ENCODE measurements around the gene PROK1.
"Not testable (repeated sequence)": the region's sequence is repeated elsewhere in the genome, so short reads cannot be mapped to it uniquely, and the experiment has no call there.

Gene PROK1

DNA sequence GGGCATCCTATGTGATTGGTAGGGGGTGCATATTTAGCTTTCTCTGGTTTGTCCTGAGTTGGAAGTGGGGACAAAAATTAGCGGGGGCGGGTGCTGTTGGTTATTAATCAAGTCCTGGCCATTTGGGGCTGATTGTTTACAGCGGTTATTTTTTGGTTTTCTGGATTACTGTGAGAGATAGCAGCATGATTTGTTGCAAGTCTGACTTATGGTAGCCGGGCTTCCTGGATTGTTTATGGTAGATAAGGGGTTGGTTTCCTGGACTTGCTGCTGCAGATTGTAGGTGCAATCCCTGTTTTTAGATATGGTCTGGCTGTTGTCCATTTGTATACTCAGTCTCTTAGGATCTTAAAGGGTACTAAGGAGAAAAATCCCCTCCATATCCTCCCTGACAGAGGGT, 12.1 kb upstream of the PROK1 start:
- Mint-ChIP-seq H3K27ac (ENCODE audit: low read depth) (no peak overlapping the region), H3K9me3 (no peaks in the 10 kb centered on the region), H3K36me3 (ENCODE audit: insufficient read depth) (no peaks in the 10 kb centered on the region), H3K4me1 (no peaks in the 10 kb centered on the region), H3K27me3 (peaks cover 39% of the 10 kb centered on the region), H3K4me3 (no peak overlapping the region)
- DNase-seq (ENCODE audit: low spot score in 2 of 2) (no peak), ATAC-seq (replicated peaks; ENCODE audit: extremely low read depth, poor library complexity, severe bottlenecking) (no peak)

DNA sequence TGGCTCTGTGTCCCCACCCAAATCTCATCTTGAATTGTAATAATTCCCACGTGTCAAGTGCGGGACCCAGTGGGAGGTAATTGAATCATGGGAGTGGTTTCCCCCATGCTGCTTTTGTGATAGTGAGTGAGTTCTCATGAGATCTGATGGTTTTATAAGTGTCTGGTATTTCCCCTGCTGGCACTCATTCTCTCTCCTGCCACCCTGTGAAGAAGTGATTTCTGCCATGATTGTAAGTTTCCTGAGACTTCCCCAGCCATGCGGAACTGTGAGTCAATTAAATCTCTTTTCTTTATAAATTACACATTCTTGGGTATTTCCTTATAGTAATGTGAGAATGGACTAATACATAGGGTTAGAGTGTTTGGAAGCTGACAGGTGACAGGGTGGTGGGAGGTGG, 11.1 kb upstream of the PROK1 start:
- not testable (repeated sequence) for H3K27ac Mint-ChIP-seq (ENCODE audit: low read depth); H3K36me3 Mint-ChIP-seq (ENCODE audit: insufficient read depth); ATAC-seq (replicated peaks; ENCODE audit: extremely low read depth, poor library complexity, severe bottlenecking); H3K4me3 Mint-ChIP-seq; H3K9me3 Mint-ChIP-seq; DNase-seq (ENCODE audit: low spot score in 2 of 2); H3K4me1 Mint-ChIP-seq
- H3K27me3 Mint-ChIP-seq = peaks cover 36% of the 10 kb centered on the region

DNA sequence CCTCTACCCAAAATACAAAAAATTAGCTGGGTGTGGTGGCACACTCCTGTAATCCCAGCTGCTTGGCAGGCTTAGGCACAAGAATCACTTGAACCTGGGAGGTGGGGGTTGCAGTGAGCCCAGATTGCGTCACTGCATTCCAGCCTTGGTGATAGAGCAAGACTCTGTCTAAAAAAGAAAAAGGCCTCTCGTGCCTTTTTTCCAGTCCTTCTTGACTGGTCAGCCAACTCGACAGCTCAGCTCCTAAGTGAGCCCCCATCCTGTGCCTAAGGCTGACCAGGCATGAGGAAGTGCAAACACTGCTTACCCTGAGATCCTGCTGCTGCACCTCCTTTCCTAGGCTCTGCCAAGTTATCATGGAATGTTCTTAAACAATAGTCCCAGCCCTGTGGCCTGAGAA, 10.1 kb upstream of the PROK1 start:
- Mint-ChIP-seq H3K36me3 (ENCODE audit: insufficient read depth) (no peaks in the 10 kb centered on the region), H3K27ac (ENCODE audit: low read depth) (no peak overlapping the region), H3K9me3 (no peaks in the 10 kb centered on the region), H3K27me3 (peaks cover 36% of the 10 kb centered on the region), H3K4me1 (no peaks in the 10 kb centered on the region), H3K4me3 (no peak overlapping the region)
- ATAC-seq (replicated peaks; ENCODE audit: extremely low read depth, poor library complexity, severe bottlenecking) (no peak), DNase-seq (ENCODE audit: low spot score in 2 of 2) (no peak)

DNA sequence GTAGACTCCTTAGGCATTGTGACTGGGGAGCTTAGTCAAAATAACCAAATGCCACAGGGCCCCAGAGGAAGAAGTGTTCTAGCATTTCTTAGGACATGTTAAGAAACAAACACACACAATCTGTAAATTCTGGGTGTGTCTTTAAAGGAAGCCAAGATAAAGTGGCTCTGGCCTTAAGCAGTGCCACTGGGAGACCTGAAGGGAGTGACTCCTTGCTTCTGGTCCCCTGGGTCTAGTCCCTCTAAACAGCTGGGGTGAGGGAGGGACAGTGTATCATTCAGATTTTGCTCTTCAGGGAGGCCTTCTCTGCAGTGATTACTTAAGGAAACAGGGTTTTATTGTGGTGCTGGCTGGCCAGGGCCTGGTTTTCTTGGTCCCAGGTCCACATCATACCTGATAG, 9.1 kb upstream of the PROK1 start:
- Mint-ChIP-seq H3K36me3 (ENCODE audit: insufficient read depth) (no peaks in the 10 kb centered on the region), H3K4me3 (no peak overlapping the region), H3K4me1 (no peaks in the 10 kb centered on the region), H3K9me3 (no peaks in the 10 kb centered on the region), H3K27ac (ENCODE audit: low read depth) (no peak overlapping the region), H3K27me3 (peaks cover 36% of the 10 kb centered on the region)
- DNase-seq (ENCODE audit: low spot score in 2 of 2) = no peak
- no peak for ATAC-seq (replicated peaks; ENCODE audit: extremely low read depth, poor library complexity, severe bottlenecking)

DNA sequence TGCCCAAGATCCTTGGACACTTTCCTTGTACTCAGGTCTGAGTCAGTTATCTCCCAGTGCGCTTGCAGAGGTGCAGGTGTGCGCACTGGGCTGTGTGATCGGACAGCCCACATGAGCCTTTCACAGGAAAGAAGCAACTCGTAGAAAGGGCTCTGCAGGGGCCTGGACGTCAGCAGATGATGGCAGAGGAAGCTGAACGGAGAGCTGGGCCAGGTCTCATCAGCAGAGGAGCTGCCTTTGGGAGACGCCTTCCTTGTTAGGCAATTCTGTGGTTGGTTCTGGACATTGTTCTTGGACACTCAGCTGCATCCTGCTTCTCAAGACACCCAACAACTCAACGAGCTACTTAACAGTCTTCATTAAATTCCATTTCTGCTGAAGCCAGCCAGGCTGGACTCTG, 7.5 kb upstream of the PROK1 start:
- Mint-ChIP-seq H3K4me1 (no peaks in the 10 kb centered on the region), H3K9me3 (no peaks in the 10 kb centered on the region), H3K27ac (ENCODE audit: low read depth) (no peak overlapping the region), H3K27me3 (peaks cover 29% of the 10 kb centered on the region), H3K36me3 (ENCODE audit: insufficient read depth) (no peaks in the 10 kb centered on the region), H3K4me3 (no peak overlapping the region)
- DNase-seq (ENCODE audit: low spot score in 2 of 2) (no peak), ATAC-seq (replicated peaks; ENCODE audit: extremely low read depth, poor library complexity, severe bottlenecking) (no peak)

DNA sequence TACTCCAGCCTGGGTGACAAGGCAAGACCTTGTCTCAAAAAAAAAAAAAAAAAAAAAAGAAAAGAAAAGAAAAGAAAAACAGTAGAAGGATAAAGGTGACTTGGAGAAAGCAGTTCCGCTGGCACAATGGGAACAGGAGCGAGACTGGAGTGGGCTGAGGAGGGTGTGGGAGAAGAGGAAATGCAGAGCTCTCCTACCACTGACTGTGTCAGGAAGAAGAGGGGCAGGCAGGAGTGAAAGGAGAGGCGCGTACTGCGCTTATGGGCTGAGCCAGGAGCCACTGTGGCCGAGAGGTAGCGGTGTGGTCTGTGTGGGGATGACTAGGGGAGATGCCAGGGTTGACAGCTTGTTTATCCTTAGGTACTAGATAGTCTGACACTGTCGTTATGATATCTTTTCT, 6.4 kb upstream of the PROK1 start:
- Mint-ChIP-seq H3K27ac (ENCODE audit: low read depth) (no peak overlapping the region), H3K9me3 (no peaks in the 10 kb centered on the region), H3K4me1 (no peaks in the 10 kb centered on the region), H3K36me3 (ENCODE audit: insufficient read depth) (no peaks in the 10 kb centered on the region), H3K4me3 (no peak overlapping the region), H3K27me3 (peaks cover 18% of the 10 kb centered on the region)
- DNase-seq (ENCODE audit: low spot score in 2 of 2) (no peak), ATAC-seq (replicated peaks; ENCODE audit: extremely low read depth, poor library complexity, severe bottlenecking) (no peak)

DNA sequence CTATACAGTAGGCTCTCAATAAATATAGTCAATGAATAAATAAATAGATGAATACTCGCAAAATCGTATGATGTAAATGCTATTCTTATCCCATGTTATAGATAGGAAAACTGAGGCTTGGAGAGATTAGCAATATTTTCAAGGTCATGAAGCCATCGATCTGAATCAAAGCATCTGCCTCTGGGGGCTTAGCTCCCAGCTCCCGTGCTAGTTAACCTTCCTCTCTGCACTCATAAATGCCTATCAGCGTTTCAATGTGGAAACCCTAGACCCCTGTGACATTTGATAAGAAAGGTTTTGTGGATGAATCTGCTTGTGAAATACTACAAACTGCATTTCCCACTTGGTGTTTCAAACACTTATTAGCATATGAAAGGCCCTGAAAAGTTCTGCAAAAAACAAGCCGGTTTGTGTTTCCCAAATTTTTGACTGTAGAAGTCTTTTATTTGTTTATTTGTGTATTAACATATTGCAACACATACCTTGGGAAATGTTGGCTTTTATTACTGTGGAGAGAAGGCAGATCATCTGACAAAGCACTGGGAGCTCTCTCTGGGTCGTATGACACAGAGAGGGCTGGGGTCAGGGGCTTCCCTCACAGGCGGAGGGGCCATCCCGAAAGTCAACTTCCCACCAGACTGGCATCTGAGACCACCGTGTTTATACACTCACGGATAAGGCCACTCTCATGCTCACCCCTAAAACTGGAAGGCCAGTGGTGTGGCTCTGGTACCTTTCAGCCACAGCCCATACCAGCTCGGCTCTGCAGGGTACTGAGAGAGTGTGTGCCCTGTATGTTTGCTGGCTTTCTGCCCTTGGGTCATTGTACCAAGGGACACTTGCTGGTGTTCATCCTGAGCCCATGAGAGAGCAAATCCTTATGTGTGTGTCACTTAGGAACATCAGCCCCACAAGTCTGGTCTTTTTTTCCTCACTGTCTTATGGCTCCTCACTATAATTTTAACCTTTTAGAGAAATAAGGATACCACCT, 993 bp upstream of the PROK1 start:
- no peak overlapping the region for H3K27ac Mint-ChIP-seq (ENCODE audit: low read depth)
- H3K9me3 Mint-ChIP-seq = no peaks in the 10 kb centered on the region
- no peaks in the 10 kb centered on the region for H3K4me1 Mint-ChIP-seq
- no peak overlapping the region for H3K4me3 Mint-ChIP-seq
- no peak for DNase-seq (ENCODE audit: low spot score in 2 of 2)
- peaks cover 39% of the 10 kb centered on the region for H3K27me3 Mint-ChIP-seq
- no peak for ATAC-seq (replicated peaks; ENCODE audit: extremely low read depth, poor library complexity, severe bottlenecking)
- no peaks in the 10 kb centered on the region for H3K36me3 Mint-ChIP-seq (ENCODE audit: insufficient read depth)

DNA sequence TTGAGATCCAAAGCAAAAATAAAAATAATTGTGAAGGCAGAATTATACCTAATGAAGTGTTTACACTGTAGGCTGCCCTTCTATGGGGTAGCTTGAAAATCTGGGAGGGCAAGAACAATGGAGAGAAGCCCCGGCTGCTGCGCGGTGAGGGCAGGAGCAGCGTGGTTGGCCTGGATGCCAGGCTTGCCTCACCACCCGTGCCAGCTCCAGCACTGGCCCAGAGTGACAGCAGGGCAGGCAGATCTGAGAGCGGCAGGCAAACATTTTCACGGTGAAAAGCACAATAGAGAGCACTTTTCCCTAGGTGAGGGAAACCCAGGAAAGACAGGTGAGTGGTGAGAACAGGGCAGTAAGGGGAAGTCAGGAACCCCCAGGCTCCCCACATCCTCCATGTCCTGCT, 1.4 kb downstream of the PROK1 start:
- Mint-ChIP-seq H3K4me3 (no peak overlapping the region), H3K27me3 (peaks cover 47% of the 10 kb centered on the region), H3K36me3 (ENCODE audit: insufficient read depth) (no peaks in the 10 kb centered on the region), H3K4me1 (no peaks in the 10 kb centered on the region), H3K27ac (ENCODE audit: low read depth) (no peak overlapping the region), H3K9me3 (no peaks in the 10 kb centered on the region)
- DNase-seq (ENCODE audit: low spot score in 2 of 2) (no peak), ATAC-seq (replicated peaks; ENCODE audit: extremely low read depth, poor library complexity, severe bottlenecking) (no peak)

DNA sequence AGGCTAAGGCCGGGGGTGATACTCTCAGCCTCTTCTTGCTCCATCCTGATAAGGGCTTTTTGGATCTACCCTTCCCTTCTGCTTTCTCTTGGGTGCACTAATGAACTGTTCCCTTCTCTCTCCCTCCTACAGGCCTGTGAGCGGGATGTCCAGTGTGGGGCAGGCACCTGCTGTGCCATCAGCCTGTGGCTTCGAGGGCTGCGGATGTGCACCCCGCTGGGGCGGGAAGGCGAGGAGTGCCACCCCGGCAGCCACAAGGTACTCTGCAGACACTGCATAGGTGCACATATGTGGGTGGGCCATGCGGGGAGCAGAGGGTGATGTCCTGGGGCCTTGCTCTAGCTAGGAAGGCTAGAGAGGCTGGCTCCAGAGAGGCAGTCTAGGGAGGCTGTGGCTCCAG, 2.9 kb downstream of the PROK1 start:
- Mint-ChIP-seq H3K36me3 (ENCODE audit: insufficient read depth) (no peaks in the 10 kb centered on the region), H3K27me3 (peaks cover 47% of the 10 kb centered on the region), H3K9me3 (no peaks in the 10 kb centered on the region), H3K27ac (ENCODE audit: low read depth) (no peak overlapping the region), H3K4me3 (no peak overlapping the region), H3K4me1 (no peaks in the 10 kb centered on the region)
- DNase-seq (ENCODE audit: low spot score in 2 of 2) (no peak), ATAC-seq (replicated peaks; ENCODE audit: extremely low read depth, poor library complexity, severe bottlenecking) (no peak)

DNA sequence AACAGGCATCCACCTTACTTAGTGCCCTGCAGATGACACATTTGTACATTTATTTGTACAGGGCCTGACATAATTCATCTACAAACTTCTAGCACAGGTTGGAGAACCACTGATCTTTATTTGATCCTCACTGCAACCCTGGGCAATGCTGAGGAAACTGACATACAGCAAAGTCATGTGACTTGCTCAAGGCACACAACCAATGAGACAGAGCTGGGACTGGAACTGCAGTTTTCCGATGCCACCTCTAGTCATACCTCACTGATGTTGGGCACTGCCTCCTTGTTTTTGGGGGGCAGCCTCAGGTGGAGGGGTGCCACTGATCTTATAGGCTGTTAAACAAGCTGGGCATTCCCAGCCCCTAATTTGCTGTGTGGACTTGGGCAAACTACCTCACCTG, 3.4 kb downstream of the PROK1 start:
- no peak for ATAC-seq (replicated peaks; ENCODE audit: extremely low read depth, poor library complexity, severe bottlenecking)
- Mint-ChIP-seq H3K4me1 (no peaks in the 10 kb centered on the region), H3K36me3 (ENCODE audit: insufficient read depth) (no peaks in the 10 kb centered on the region), H3K27me3 (peaks cover 47% of the 10 kb centered on the region), H3K27ac (ENCODE audit: low read depth) (no peak overlapping the region), H3K4me3 (no peak overlapping the region), H3K9me3 (no peaks in the 10 kb centered on the region)
- DNase-seq (ENCODE audit: low spot score in 2 of 2) = no peak

DNA sequence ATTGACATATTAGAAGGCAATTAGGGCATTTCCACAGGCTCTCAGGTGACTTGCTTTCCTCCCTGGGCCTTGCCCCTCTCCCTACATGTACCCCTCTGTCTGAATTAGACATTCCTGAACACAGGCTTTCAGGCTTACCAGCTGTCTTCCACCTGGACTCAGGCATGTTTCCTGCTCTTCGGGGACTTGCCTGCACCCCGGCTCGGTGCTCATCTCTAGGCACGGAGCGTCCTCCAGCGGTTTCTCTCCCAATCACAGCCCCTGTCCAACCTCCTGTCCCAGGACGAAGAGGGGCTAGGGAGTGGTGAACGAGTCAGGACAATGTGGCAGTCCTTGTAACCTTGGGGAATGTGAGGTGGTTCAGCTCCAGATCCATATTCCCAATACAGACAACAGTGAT, 4.2 kb downstream of the PROK1 start:
- H3K9me3 Mint-ChIP-seq = no peaks in the 10 kb centered on the region
- DNase-seq (ENCODE audit: low spot score in 2 of 2) = no peak
- H3K36me3 Mint-ChIP-seq (ENCODE audit: insufficient read depth) = no peaks in the 10 kb centered on the region
- no peak overlapping the region for H3K4me3 Mint-ChIP-seq
- H3K27me3 Mint-ChIP-seq = peaks cover 47% of the 10 kb centered on the region
- ATAC-seq (replicated peaks; ENCODE audit: extremely low read depth, poor library complexity, severe bottlenecking) = no peak
- no peaks in the 10 kb centered on the region for H3K4me1 Mint-ChIP-seq
- H3K27ac Mint-ChIP-seq (ENCODE audit: low read depth) = no peak overlapping the region

DNA sequence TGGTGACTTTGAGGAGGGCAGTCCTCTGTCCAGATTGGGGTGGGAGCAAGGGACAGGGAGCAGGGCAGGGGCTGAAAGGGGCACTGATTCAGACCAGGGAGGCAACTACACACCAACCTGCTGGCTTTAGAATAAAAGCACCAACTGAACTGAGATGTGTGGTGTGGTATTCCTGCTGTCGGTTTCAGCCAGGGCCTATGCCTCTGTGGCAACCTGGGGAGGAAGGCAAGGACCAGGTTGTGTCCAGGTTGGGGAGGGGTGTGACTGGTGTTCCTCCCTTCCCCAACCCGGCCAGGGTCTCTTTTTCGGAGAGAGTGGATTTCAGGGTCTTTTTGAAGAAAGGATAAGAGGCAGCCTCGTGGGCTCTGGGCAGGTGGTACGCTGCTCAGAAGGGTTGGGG, 6.3 kb downstream of the PROK1 start:
- Mint-ChIP-seq H3K9me3 (no peaks in the 10 kb centered on the region), H3K27ac (ENCODE audit: low read depth) (no peak overlapping the region), H3K4me3 (no peak overlapping the region), H3K27me3 (peaks cover 28% of the 10 kb centered on the region), H3K4me1 (no peaks in the 10 kb centered on the region), H3K36me3 (ENCODE audit: insufficient read depth) (no peaks in the 10 kb centered on the region)
- no peak for ATAC-seq (replicated peaks; ENCODE audit: extremely low read depth, poor library complexity, severe bottlenecking)
- DNase-seq (ENCODE audit: low spot score in 2 of 2) = no peak
